Activated T-cell treated with anti-CD3 and anti-CD28 coated beads for 4 hours (primary cell): ENCODE results near the gene UBE2G1.
"Not testable (repeated sequence)": the region's sequence is repeated elsewhere in the genome, so short reads cannot be mapped to it uniquely, and the experiment has no call there.

ENCODE experiments used
- DNase-seq: peaks from one replicate; pipeline ENCODE4 v3.0.0-alpha.2; 2020

UBE2G1 gene, protein sequence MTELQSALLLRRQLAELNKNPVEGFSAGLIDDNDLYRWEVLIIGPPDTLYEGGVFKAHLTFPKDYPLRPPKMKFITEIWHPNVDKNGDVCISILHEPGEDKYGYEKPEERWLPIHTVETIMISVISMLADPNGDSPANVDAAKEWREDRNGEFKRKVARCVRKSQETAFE

DNA sequence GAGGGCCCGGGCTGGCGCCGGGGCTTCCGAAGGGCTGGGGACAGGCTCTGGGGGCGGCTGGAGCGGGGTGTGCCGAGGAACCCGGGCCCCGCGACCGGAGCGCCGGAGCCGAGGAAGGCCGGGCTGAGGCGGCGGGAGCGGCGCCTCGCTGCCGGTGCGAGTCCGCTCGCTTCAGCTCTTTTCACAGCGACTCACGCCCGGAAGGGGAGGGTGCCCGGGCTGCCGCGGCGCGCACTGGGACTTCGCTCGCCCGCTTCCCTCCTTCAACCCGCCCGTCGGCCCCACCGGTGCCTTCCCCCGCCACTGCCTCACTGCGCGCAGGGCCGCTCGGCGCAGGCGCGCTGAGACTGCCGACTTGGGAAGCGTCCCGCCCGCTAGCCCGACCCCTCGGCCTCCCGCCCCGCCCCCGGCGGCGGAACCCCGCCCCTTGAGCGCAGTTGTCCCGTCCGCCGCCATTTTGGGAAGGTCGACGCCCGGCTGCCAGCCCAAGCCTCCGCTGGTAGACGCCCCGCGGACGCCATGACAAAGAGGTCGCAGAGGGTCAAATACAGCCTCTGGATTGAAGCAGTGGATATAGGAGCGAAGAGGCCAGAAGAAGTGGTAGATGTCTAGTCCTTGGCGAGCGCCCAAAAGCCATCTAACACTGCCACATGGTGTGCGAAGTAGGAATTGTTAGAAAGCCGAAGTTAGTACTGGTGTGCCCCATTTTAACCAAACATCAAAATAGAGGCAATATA lies at the start of gene UBE2G1:
Gene UBE2G1 (minus strand): TSS at position 349 of the 737 bp plus-strand sequence. CDS start 359 bp downstream, outside the sequence.
- peak; percentile 99 for DNase-seq

DNA sequence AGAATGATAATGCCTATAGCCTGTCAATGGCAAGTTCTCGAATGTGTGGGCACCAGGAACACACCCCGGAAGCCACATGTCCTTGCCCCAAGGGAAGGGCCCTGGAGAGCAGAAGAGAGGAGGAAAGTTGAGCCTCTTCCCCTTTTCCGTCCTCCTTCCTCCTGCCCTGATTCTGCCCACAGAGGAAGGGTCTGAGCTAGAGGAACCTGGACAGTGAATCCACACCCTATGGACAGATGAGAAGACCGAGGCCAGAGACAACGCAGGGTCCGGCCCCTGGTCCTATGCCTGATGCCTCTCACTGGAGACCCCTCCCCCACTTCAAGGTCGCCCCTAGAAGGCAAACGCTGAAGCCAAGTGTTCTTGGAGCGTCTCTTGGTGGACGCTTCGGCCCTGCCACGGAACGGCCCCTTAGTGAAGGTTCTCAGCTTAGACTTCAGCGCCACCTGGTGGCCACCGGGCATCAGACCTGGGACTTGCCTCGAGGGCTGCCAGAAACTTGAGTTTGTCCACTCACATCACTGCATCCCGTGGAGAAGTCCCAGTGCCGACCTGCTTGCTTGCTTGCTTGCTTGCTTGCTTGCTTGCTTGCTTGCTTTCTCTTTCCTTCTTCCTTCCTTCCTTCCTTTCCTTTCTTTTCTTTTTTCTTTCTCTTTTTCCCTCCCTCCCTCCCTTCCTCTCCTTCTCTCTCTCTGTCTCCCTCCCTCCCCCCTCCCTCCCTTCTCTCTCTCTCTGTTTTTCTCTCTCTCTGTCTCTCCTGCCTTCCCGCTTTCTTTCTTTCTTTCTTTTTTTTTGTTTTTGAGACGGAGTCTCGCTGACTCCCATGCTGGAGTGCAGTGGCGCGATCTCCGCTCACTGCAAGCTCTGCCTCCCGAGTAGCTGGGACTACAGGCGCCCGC lies 46.7 kb upstream of the UBE2G1 start:
- peak; percentile 87 for DNase-seq

DNA sequence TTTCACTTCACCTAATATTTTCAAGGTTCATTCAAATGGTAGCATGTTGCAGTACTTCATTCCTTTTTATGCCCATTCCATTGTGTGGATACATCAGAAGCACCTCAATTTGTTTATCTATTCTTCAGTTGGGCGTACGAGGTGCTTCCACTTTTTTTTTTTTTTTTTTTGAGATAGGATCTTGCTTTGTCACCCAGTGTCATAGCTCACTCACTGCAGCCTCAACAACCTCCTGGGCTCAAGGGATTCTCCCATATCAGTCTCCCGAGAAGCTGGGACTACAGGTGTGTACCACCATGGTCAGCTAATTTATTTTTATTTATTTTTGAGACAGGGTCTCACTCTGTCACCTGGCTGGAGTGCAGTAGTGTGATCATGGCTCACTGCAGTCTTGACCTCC lies 44.7 kb upstream of the UBE2G1 start:
- DNase-seq = no peak

DNA sequence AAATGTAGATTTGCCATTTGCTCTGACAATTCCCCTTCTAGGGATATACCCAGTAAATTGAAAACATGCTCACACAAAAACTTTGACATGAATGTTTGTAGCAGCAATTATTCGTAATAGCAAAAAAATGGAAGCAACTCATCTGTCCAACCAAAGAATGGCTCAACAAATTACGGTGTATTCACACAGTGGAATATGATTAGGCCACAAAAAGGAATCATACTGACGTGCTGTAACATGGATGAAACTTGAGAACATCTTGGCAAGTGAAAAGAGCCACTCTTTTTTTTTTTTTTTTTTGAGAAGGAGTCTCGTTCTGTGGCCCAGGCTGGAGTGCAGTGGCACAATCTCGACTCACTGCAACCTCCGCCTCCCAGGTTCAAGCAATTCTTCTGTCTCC lies 43.2 kb upstream of the UBE2G1 start:
- DNase-seq = no peak

DNA sequence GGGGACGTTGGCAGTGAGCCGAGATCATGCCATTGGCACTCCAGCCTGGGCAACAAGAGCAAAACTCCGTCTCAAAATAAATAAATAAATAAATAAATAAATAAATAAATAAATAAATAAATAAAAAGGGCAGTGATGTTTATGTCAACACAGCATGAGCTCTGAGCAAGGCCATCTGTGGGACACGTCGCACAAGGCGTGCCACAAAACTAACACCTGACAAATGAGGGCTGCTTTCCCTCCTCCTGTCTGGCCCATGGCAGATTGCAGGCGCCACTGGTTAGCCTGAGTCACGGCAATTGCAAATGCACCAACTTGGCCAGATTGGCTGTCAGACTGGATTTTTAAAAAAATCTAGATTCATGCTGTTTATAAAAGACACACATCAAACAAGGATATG lies 41.4 kb upstream of the UBE2G1 start:
- DNase-seq = no peak

DNA sequence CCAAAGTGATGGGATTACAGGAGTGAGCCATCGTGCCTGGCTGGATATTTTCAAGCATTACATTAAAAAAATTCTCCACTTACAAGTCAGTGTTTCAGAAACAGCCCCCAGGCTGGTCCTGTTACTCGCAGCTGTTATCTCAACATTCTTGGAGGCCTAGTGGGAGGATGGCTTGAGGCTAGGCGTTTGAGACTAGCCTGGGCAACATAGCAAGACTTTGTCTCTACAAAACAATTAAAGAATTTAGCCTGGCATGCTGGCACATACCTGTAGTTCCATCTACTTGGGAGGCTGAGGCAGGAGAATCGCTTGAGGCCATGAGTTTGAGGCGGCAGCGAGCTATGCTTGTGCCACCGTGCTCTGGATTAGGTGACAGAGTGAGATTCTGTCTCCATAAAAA lies 40.7 kb upstream of the UBE2G1 start:
- DNase-seq = no peak

DNA sequence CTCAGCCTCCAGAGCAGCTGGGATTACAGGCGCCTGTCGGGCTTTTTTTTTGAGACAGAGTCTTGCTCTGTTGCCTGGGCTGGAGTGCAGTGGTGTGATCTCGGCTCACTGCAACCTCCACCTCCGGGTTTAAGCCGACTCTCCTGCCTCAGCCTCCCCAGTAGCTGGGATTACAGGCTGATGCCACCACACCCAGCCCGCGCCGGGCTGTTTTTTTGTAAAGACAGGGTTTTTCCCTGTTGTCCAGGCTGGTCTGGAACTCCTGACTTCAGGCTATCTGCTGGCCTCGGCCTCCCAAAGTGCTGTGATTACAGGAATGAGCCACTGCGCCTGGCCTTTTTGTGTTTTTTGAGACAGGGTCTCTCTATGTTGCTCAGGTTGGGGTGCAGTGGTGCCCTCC lies 39.9 kb upstream of the UBE2G1 start:
- no peak for DNase-seq

DNA sequence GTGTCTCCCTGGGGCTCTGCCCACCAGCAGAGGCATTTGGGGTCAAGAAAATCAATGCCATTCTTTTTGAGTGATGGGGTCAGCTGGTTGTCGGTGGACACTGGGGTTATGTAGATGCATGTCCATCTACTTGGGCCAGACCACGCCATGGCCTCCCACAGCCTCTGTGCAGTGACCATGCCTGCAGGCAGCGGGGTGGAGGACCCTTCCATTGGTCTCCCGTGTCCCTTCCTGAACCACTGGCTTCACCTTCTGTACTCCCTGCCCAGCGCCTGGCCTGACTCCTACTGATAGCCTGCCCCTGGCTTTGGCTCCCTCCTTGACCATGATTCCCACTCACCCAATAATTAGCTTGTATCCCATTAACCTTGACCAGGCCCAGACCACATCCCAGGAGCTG lies 39.2 kb upstream of the UBE2G1 start:
- DNase-seq = no peak

DNA sequence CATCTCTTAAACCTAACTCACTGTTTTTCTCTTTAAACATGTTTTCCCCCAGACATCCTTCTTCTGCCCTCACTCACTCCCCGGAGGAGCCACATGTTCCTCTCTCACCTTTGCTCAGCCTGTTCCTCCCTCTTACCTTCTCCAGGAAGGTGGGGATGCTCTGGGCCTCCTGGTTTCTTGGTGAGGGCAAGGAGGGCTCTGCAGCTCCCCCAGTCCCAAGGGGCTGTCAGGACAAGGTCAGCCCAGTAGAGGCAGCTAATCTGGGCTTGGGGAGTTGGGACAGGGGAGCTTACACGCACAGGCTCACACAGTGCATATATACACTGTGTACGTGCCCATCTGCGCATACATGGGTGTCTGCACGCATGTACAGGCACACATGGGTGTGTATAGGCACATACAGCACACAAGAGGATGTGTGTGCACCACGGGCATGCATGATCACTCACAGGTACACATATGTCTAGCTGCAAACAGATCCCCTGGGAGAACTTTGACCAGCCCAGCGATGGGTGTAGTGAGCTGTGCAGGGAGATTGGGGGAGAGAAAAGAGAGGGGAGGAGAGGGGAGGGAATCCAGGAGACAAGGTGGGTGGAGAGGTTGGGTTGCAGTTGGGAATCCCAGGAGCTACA lies 38.7 kb upstream of the UBE2G1 start:
- no peak for DNase-seq

DNA sequence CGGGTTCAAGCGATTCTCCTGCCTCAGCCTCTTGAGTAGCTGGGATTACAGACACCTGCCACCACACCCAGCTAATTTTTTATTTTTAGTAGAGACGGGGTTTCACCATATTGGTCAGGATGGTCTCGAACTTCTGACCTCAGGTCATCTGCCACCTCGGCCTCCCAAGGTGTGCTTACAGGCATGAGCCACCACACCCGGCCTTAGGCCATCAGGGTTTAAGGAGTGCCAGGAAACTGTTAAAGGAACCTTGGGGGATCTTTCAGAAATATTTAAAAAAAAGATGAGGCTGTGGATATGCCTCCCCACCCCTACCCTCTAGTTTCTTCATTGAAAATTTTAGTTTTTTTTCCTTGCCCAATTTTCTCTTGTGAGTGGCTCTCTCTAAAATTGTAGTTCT lies 31.4 kb upstream of the UBE2G1 start:
- no peak for DNase-seq

DNA sequence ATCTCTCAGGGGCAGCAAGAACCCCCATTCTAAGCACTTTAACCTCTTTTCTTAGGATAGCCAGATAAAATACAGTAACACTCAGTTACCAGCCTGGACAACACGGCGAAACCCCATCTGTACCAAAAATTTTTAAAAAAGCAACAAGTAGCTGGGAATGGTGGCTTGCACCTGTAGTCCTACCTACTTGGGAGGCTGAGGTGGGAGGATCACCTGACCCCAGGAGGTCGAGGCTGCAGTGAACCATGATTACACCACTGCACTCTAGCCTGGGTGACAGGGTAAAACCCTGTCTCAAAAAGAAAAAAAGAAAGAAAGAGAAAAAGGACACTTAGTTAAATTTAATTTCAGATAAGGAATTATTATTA lies 28.6 kb upstream of the UBE2G1 start:
- DNase-seq = no peak

DNA sequence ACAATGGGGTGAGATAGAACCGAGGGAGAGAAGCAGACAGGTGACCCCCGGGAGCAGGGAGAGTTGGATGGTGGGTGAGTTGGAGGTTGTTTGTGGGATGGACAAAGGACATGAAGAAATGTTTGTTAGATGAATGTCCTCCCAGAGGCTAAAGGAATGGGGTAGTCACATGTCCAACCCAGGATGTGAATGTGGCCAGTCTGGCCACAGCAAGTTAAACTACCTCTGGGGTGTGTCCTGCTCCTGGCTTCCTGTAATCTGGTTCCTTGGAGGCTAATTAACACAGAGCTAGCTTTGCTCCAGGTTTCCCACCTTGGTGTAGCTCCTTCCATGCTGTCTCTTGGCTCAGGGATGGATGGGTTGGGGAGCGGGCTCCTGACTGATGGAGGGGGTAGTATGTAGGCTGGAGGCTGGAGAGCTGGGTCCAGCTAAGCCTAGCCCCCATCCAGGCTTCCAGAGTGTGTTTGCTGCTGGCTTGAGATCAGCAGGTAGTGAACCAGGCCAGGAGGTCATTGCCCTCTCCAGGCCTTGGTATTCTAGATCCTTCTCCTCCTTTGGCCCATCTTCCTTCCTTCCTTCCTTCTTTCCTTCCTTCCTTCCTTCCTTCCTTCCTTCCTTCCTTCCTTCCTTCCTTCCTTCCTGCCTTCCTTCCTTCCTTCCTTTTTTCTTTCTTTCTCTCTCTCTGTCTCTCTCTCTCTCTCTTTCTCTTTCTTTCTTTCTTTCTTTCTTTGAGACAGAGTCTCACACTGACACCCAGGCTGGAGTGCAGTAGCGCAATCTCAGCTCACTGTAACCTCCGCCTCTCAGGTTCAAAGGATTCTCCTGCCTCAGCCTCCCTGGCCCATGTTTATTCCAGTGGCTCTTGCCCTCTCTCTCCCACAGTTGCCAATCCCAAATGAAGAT lies 28.0 kb upstream of the UBE2G1 start:
- DNase-seq = no peak

DNA sequence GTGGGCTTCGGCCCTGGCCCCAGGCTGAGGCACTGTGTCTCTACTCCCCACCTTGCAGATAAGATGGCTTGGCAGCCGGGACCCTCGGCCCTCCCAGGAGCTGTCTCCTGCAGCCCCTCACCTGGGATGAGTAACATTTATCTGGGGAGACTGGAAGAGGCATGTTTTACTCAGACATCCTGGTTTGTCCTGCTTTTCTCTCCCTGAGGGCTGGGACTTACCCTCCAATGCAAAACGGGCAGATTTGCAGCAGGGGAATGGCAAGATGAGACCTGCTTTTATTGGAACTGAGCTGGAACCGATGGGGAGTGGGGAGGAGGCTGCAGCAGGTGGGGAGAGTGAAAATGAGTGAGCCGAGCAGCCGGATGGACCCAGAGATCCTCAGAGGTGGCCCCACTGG lies 27.3 kb upstream of the UBE2G1 start:
- no peak for DNase-seq

DNA sequence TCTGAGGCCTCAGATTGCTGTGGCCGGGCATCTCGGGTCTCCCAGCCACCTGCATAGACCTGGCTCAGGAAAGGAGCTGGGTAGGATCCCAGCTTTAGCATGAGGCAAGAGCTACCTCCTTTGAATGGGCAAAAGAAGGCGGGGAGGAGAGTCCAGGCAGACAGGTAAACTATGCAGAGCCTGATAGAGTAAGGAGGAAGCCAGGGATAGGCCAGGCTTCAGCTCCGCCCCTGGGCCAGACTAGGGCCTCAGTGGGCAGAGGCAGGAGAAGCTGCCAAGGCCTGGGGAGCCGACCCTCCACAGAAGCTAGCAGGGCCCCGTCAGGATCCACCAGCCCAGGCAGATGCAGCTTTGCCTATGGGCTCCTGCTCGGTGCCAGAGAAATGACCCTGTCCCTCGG lies 22.6 kb upstream of the UBE2G1 start:
- DNase-seq = no peak

DNA sequence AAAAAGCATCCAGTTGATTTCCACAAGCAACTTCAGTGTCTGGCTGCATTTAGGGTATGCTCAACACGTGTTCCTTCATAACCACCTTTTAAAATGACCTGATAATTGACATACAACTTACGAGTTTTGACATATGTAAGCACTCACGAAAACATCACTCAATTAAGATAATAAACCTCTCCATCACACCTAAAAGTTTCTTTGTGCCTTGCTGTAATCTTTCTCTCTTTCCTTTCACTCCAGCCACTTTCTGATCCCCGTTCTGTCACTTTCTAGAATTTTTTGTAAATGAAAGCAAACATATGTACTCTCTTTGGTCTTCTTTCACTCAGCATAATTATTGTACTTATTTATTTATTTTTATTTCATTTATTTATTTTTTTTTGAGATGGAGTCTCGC lies 20.7 kb upstream of the UBE2G1 start:
- no peak for DNase-seq

DNA sequence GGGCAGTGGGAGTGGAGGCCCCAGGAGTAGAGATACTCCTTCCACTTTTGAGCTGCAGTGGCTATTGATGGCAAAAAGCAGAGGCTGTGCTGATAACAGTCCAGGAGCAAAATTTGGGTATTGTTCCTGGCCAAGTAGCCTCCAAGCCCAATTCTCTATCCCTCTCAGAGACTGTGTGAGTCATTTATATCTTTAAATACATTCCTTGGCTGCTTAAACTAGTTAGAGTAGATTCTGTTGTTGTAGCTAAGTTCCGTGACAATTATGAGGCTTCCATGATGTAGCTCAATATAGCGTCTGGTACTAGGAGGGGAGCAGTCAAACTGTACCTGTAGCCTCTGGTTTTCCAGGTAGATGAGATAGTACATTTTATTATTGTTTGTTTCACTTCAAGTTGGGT lies 19.9 kb upstream of the UBE2G1 start:
- DNase-seq = no peak

DNA sequence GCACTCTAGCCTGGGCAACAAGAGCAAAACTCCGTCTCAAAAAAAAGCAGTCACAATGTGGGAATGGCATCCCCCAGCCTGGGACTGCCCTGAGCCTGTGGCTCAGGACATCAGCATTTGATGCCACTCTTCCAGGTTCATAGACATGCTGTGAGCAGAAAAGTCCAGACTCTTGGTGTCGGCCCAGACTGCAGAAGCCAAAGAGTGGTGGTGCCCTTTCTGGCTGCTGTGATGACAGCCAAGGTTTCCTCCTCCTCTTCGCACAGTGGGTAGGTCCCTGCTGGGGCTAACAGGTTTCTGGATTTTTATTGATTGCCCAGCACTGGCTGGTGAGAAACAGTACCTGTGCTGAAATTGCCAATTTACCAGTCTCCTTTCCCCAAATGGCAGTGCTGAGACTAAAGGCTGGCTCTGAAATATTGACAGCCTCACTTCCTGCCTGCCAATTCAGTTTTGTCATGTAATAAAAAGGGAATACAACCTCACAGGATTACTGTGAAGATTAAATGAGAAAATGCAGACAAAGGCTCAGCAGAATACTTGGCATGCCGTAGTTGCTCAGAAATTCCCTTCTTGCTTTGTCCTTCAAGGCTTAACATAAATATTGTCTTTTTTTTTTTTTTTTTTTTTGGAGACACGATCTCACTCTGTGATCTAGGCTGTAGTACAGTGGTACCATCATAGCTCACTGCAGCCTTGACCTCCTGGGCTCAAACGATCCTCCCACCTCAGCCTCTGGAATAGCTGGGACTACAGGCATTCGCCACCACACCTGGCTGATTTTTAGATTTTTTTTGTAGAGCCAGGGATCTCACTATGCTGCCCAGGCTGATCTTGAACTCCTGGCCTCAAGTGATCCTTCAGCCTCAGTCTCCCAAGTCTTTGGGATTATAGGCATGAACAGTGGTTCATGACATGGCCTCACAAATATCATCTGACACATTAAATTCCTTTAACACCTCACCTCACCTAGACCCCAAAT lies 15.5 kb upstream of the UBE2G1 start:
- no peak for DNase-seq

DNA sequence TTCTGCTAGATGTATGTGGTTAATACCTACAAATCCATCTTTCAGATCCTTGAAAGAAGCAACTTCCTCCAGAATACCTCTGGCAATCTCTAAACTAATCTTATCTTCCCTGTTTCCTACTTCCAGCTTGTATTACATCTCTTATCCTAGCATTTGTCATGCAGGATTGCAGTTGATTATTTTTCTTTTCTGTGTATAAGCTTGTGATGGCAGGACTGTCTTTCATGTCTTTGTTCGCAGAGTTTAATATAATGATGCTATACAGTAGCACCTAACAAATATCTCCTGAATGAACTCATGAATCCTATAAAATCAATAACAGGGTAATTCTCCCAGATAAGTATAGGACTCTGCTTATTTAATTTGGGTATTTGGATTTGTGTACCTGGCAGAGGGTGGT lies 12.2 kb upstream of the UBE2G1 start:
- DNase-seq = no peak

DNA sequence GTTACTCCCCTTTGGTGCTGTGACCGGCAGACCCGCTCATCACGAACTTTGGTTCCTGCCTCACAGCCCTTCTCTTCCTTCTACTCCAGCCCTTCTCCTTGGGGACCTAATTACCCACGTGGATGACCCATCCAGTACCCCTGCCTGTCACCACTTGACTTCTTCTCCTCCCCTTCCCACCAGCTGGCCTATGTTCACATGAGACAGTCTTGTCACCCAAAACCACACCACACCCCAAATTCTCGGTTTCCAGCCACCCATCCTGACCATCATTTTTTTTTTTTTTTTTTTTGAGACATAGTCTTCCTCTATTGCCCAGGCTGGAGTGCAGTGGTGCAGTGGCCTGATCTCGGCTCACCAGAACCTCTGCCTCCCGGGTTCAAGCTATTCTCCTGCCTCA lies 10.8 kb upstream of the UBE2G1 start:
- DNase-seq = not testable (repeated sequence)

DNA sequence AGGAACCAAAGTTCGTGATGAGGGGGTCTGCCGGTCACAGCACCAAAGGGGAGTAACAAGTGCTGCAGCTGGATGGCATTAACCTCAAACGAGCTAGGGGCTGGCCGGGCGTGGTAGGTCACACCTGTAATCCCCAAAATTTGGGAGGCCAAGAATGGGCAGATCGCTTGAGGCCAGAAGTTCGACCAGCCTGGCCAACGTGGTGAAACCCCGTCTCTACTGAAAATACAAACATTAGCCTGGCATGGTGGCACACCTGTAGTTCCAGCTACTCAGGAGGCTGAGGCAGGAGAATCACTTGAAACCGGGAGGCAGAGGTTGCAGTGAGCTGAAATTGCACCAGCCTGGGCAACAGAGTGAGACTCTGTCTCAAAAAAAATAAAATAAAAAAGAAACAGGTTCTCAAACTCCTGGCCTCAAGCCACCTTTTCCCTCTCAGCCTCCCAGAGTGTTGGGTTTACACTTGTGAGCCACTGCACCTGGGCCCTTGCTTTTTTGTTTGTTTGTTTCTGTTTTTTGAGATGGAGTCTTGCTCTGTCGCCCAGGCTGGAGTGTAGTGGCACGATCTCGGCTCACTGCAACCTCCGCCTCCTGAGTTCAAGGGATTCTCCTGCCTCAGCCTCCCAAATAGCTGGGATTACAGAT lies 9.4 kb upstream of the UBE2G1 start:
- not testable (repeated sequence) for DNase-seq
